ENCODE results near the gene PARP6.

PARP6 gene

GRCh38 chr15:72272213-72272996 is at the start of gene PARP6:
Gene PARP6 (minus strand): TSS chr15:72272554. CDS start chr15:72267477, 5,077 bp downstream.
- peak within 1 kb of the TSS; percentile 82 for H3K9ac ChIP-seq (ENCODE audit: low read depth, low read length)
- H3K36me3 ChIP-seq (ENCODE audit: insufficient read depth, low read length) = no peaks in the 10 kb centered on the region; the same call in 1 of the 2 replicates
- peaks cover 4% of the 10 kb centered on the region; the same call in 1 of the 2 replicates for H3K4me1 ChIP-seq (ENCODE audit: insufficient read depth, low read length)
- no peaks in the 10 kb centered on the region for H3K9me3 ChIP-seq (ENCODE audit: control insufficient read depth, insufficient read depth, low read length)

GRCh38 chr15:72319985-72320671 is 47.8 kb upstream of the PARP6 start, which contains the start of gene CELF6:
Gene CELF6 (minus strand): TSS chr15:72320157. CDS start chr15:72319874, 283 bp downstream.
- Histone ChIP-seq H3K9me3 (ENCODE audit: control insufficient read depth, insufficient read depth, low read length) (no peaks in the 10 kb centered on the region), H3K9ac (ENCODE audit: low read depth, low read length) (peak within 1 kb of the TSS; percentile 82), H3K36me3 (ENCODE audit: insufficient read depth, low read length) (no peaks in the 10 kb centered on the region), H3K4me1 (ENCODE audit: insufficient read depth, low read length) (no peaks in the 10 kb centered on the region; the same call in 1 of the 2 replicates)

GRCh38 chr15:72319360-72319984 is 47.1 kb upstream of the PARP6 start:
- peak overlapping the region; percentile 24; the same call in 1 of the 2 replicates for H3K9ac ChIP-seq (ENCODE audit: low read depth, low read length)
- H3K36me3 ChIP-seq (ENCODE audit: insufficient read depth, low read length) = no peaks in the 10 kb centered on the region

GRCh38 chr15:72318408-72318942 is 46.1 kb upstream of the PARP6 start:
- H3K9ac ChIP-seq (ENCODE audit: low read depth, low read length) = no peak overlapping the region
- no peaks in the 10 kb centered on the region for H3K9me3 ChIP-seq (ENCODE audit: control insufficient read depth, insufficient read depth, low read length)
- no peaks in the 10 kb centered on the region; the same call in 1 of the 2 replicates for H3K4me1 ChIP-seq (ENCODE audit: insufficient read depth, low read length)

More at GRCh38 chr15:72319360-72319984, 47.1 kb upstream of the PARP6 start:
- no peaks in the 10 kb centered on the region; the same call in 1 of the 2 replicates for H3K4me1 ChIP-seq (ENCODE audit: insufficient read depth, low read length)
- no peaks in the 10 kb centered on the region for H3K9me3 ChIP-seq (ENCODE audit: control insufficient read depth, insufficient read depth, low read length)

GRCh38 chr15:72315706-72316370 is 43.5 kb upstream of the PARP6 start:
- Histone ChIP-seq H3K4me1 (ENCODE audit: insufficient read depth, low read length) (no peaks in the 10 kb centered on the region; the same call in 1 of the 2 replicates), H3K36me3 (ENCODE audit: insufficient read depth, low read length) (no peaks in the 10 kb centered on the region), H3K9me3 (ENCODE audit: control insufficient read depth, insufficient read depth, low read length) (no peaks in the 10 kb centered on the region), H3K9ac (ENCODE audit: low read depth, low read length) (no peak overlapping the region)

More at GRCh38 chr15:72318408-72318942, 46.1 kb upstream of the PARP6 start:
- H3K36me3 ChIP-seq (ENCODE audit: insufficient read depth, low read length) = no peaks in the 10 kb centered on the region

- H3K4me1 ChIP-seq (ENCODE audit: insufficient read depth, low read length) = no peaks in the 10 kb centered on the region
Measured at GRCh38 chr15:72313881-72314280, 41.5 kb upstream of the PARP6 start.

GRCh38 chr15:72313448-72313840 is 41.1 kb upstream of the PARP6 start:
- no peaks in the 10 kb centered on the region for H3K4me1 ChIP-seq (ENCODE audit: insufficient read depth, low read length)
- H3K9ac ChIP-seq (ENCODE audit: low read depth, low read length) = no peak overlapping the region
- no peaks in the 10 kb centered on the region for H3K9me3 ChIP-seq (ENCODE audit: control insufficient read depth, insufficient read depth, low read length)
- no peaks in the 10 kb centered on the region for H3K36me3 ChIP-seq (ENCODE audit: insufficient read depth, low read length)

More at GRCh38 chr15:72313881-72314280, 41.5 kb upstream of the PARP6 start:
- Histone ChIP-seq H3K9ac (ENCODE audit: low read depth, low read length) (no peak overlapping the region), H3K9me3 (ENCODE audit: control insufficient read depth, insufficient read depth, low read length) (no peaks in the 10 kb centered on the region), H3K36me3 (ENCODE audit: insufficient read depth, low read length) (no peaks in the 10 kb centered on the region)

- H3K4me1 ChIP-seq (ENCODE audit: insufficient read depth, low read length) = no peaks in the 10 kb centered on the region
- H3K9me3 ChIP-seq (ENCODE audit: control insufficient read depth, insufficient read depth, low read length) = no peaks in the 10 kb centered on the region
- H3K36me3 ChIP-seq (ENCODE audit: insufficient read depth, low read length) = no peaks in the 10 kb centered on the region
- no peak overlapping the region for H3K9ac ChIP-seq (ENCODE audit: low read depth, low read length)
Measured at GRCh38 chr15:72312605-72313447, 40.5 kb upstream of the PARP6 start.

GRCh38 chr15:72307026-72307425 is 34.7 kb upstream of the PARP6 start:
- H3K4me1 ChIP-seq (ENCODE audit: insufficient read depth, low read length) = no peaks in the 10 kb centered on the region
- H3K36me3 ChIP-seq (ENCODE audit: insufficient read depth, low read length) = no peaks in the 10 kb centered on the region
- no peak overlapping the region for H3K9ac ChIP-seq (ENCODE audit: low read depth, low read length)
- H3K9me3 ChIP-seq (ENCODE audit: control insufficient read depth, insufficient read depth, low read length) = no peaks in the 10 kb centered on the region

- H3K9ac ChIP-seq (ENCODE audit: low read depth, low read length) = no peak overlapping the region
- no peaks in the 10 kb centered on the region for H3K9me3 ChIP-seq (ENCODE audit: control insufficient read depth, insufficient read depth, low read length)
- H3K36me3 ChIP-seq (ENCODE audit: insufficient read depth, low read length) = no peaks in the 10 kb centered on the region
- no peaks in the 10 kb centered on the region for H3K4me1 ChIP-seq (ENCODE audit: insufficient read depth, low read length)
Measured at GRCh38 chr15:72306211-72306785, 33.9 kb upstream of the PARP6 start.

- Histone ChIP-seq H3K36me3 (ENCODE audit: insufficient read depth, low read length) (no peaks in the 10 kb centered on the region), H3K9ac (ENCODE audit: low read depth, low read length) (no peak overlapping the region), H3K9me3 (ENCODE audit: control insufficient read depth, insufficient read depth, low read length) (no peaks in the 10 kb centered on the region), H3K4me1 (ENCODE audit: insufficient read depth, low read length) (no peaks in the 10 kb centered on the region)
Measured at GRCh38 chr15:72304596-72304995, 32.2 kb upstream of the PARP6 start.

- no peaks in the 10 kb centered on the region for H3K4me1 ChIP-seq (ENCODE audit: insufficient read depth, low read length)
- H3K9me3 ChIP-seq (ENCODE audit: control insufficient read depth, insufficient read depth, low read length) = no peaks in the 10 kb centered on the region
- no peaks in the 10 kb centered on the region for H3K36me3 ChIP-seq (ENCODE audit: insufficient read depth, low read length)
- H3K9ac ChIP-seq (ENCODE audit: low read depth, low read length) = no peak overlapping the region
Measured at GRCh38 chr15:72302955-72303354, 30.6 kb upstream of the PARP6 start.

Measured in ES-I3 (cell line).